ENCODE results near the gene NOL9.

NOL9 gene

GRCh38 chr1:6590046-6590445 is 35.7 kb upstream of the NOL9 start:
- DNase-seq (no peak), ATAC-seq (no peak)

GRCh38 chr1:6588893-6589520 is 34.7 kb upstream of the NOL9 start:
- DNase-seq (no peak), ATAC-seq (no peak)

GRCh38 chr1:6588128-6588892 is 34.0 kb upstream of the NOL9 start:
- no peak for ATAC-seq
- no peak for DNase-seq

GRCh38 chr1:6587261-6588005 is 33.1 kb upstream of the NOL9 start:
- ATAC-seq: no peak
- no peak for DNase-seq

GRCh38 chr1:6586404-6586816 is 32.1 kb upstream of the NOL9 start:
- DNase-seq: no peak
- ATAC-seq: no peak

GRCh38 chr1:6585841-6586240 is 31.5 kb upstream of the NOL9 start:
- no peak for DNase-seq
- no peak for ATAC-seq

GRCh38 chr1:6585081-6585722 is 30.9 kb upstream of the NOL9 start:
- DNase-seq (no peak), ATAC-seq (no peak)

GRCh38 chr1:6584126-6585080 is 30.1 kb upstream of the NOL9 start:
- no peak for DNase-seq
- ATAC-seq: no peak

GRCh38 chr1:6582370-6582769 is 28.1 kb upstream of the NOL9 start:
- no peak for ATAC-seq
- DNase-seq: no peak

- no peak for DNase-seq
- ATAC-seq: no peak
These were observed 27.4 kb upstream of the NOL9 start for GRCh38 chr1:6581561-6582305.

GRCh38 chr1:6580593-6581409 is 26.5 kb upstream of the NOL9 start:
- DNase-seq (no peak), ATAC-seq (no peak)

GRCh38 chr1:6580119-6580592 is 25.8 kb upstream of the NOL9 start:
- DNase-seq (no peak), ATAC-seq (peak; percentile 2)

- peak; percentile 98 for DNase-seq
- ATAC-seq: peak; percentile 99
These were observed 25.2 kb upstream of the NOL9 start, which contains the start of gene ZBTB48 for GRCh38 chr1:6579374-6580118. TSS of gene ZBTB48 (plus strand) at chr1:6579994. CDS start at chr1:6580610, 616 bp downstream.

GRCh38 chr1:6578624-6579373 is 24.5 kb upstream of the NOL9 start:
- DNase-seq (no peak), ATAC-seq (no peak)

GRCh38 chr1:6577831-6578525 is 23.7 kb upstream of the NOL9 start:
- no peak for ATAC-seq
- no peak for DNase-seq

GRCh38 chr1:6574818-6575217 is 20.5 kb upstream of the NOL9 start:
- ATAC-seq: no peak

GRCh38 chr1:6574025-6574620 is 19.8 kb upstream of the NOL9 start:
- ATAC-seq (no peak), DNase-seq (no peak)

More at GRCh38 chr1:6574818-6575217, 20.5 kb upstream of the NOL9 start:
- DNase-seq: no peak
